ENCODE results near the gene WDR75. TPM values are rescaled to one million over a fixed set of nuclear protein-coding genes. Genes with fewer than 3 reads are reported as not detected.

Gene WDR75
- total and polyA plus RNA-seq, 2 of the 13 experiments (the other 11 are each of a cell fraction or from before 2014, with no cell fraction given), result 63.0 to 74.1 TPM

GRCh38 chr2:189521699-189522434 is 80.6 kb downstream of the WDR75 start (continued):
- peak; percentile 46; the same call in 1 of the 2 replicates for TF ChIP-seq FOXJ3 (CRISPR knock-in tag; IDR thresholded peaks at IDR 0.05; ENCODE audit: borderline replicate concordance)
- TF ChIP-seq ZNF12 (CRISPR knock-in tag; IDR thresholded peaks at IDR 0.05), result 0 out of 2 replicates have a peak, but pooled peaks have one; percentile 46
- 0 out of 2 replicates have a peak, but pooled peaks have one; percentile 14 for TF ChIP-seq ZBTB25 (CRISPR knock-in tag; IDR thresholded peaks at IDR 0.05)
- no peak for TF ChIP-seq PRDM10 (CRISPR knock-in tag; IDR thresholded peaks at IDR 0.05; ENCODE audit: low read depth)
- TF ChIP-seq, protein P1, sequence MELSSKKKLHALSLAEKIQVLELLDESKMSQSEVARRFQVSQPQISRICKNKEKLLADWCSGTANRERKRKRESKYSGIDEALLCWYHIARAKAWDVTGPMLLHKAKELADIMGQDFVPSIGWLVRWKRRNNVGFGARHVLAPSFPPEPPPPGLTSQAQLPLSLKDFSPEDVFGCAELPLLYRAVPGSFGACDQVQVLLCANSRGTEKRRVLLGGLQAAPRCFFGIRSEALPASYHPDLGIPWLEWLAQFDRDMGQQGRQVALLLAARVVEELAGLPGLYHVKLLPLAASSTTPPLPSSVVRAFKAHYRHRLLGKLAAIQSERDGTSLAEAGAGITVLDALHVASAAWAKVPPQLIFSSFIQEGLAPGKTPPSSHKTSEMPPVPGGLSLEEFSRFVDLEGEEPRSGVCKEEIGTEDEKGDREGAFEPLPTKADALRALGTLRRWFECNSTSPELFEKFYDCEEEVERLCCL (CRISPR knock-in tag; IDR thresholded peaks at IDR 0.05; ENCODE audit: borderline replicate concordance), result no peak
- TF ChIP-seq TFDP1 (CRISPR knock-in tag; IDR thresholded peaks at IDR 0.05; ENCODE audit: borderline replicate concordance), result no peak
- no peak for TF ChIP-seq REL (CRISPR knock-in tag; conservative IDR thresholded peaks at IDR 0.05)
- TF ChIP-seq KDM6A (CRISPR knock-in tag; IDR thresholded peaks at IDR 0.05; ENCODE audit: low read depth), result no peak
- TF ChIP-seq KMT2A (CRISPR knock-in tag; IDR thresholded peaks at IDR 0.05), result no peak
- peak; percentile 92 for TF ChIP-seq FOXA3 (CRISPR knock-in tag; IDR thresholded peaks at IDR 0.05)
- TF ChIP-seq ZNF564 (CRISPR knock-in tag; IDR thresholded peaks at IDR 0.05), result no peak
- TF ChIP-seq ZNF563 (CRISPR knock-in tag; IDR thresholded peaks at IDR 0.05), result no peak
- TF ChIP-seq HOMEZ (CRISPR knock-in tag; IDR thresholded peaks at IDR 0.05; ENCODE audit: low read depth), result no peak
- no peak for TF ChIP-seq ELF1 (CRISPR knock-in tag; IDR thresholded peaks at IDR 0.05)
- no peak for TF ChIP-seq ZNF530 (CRISPR knock-in tag; IDR thresholded peaks at IDR 0.05; ENCODE audit: low read depth)
- no peak for TF ChIP-seq SMARCE1 (IDR thresholded peaks at IDR 0.05; ENCODE audit: borderline replicate concordance)
- no peak for TF ChIP-seq HMG20B (CRISPR knock-in tag; conservative IDR thresholded peaks at IDR 0.05)
- TF ChIP-seq NFRKB (IDR thresholded peaks at IDR 0.05), result no peak
